ENCODE results near the gene CYP19A1. TPM values are rescaled to one million over a fixed set of nuclear protein-coding genes. Genes with fewer than 3 reads are reported as not detected.

Gene CYP19A1
- total RNA-seq, 1 experiment from 2014 or later: not detected

- Histone ChIP-seq H3K9me2 (ENCODE audit: insufficient read depth) (no peaks in the 10 kb centered on the region), H3K79me2 (ENCODE audit: insufficient read depth, low read length) (no peaks in the 10 kb centered on the region), H3K4me2 (ENCODE audit: low read length) (no peak overlapping the region), H3K9ac (ENCODE audit: low read length) (no peak overlapping the region), H3K36me3 (ENCODE audit: control insufficient read depth in 1 of 2, insufficient read depth in 2 of 2, low read length in 2 of 2) (no peaks in the 10 kb centered on the region), H3K4me3 (replicated peaks in 1 of 2; ENCODE audit: low read depth in 1 of 2, low read length in 2 of 2) (no peak overlapping the region), H4K20me1 (ENCODE audit: insufficient read depth) (no peaks in the 10 kb centered on the region), H3K9me3 (ENCODE audit: control insufficient read depth in 1 of 2, insufficient read depth in 1 of 2, low read depth in 1 of 2, low read length in 2 of 2) (no peaks in the 10 kb centered on the region), H3K27ac (ENCODE audit: low read depth, low read length) (no peak overlapping the region), H2AFZ (ENCODE audit: low read depth, low read length, poor library complexity, severe bottlenecking) (no peak overlapping the region), H3K4me1 (ENCODE audit: control insufficient read depth in 1 of 2, insufficient read depth in 2 of 2, low read length in 2 of 2) (peaks cover 7 to 11% of the 10 kb centered on the region in 2 experiments), H3K27me3 (ENCODE audit: insufficient read depth, low read length) (no peaks in the 10 kb centered on the region)
- intact Hi-C loops (cut with micrococcal nuclease): no loop called here
- DNase-seq (ENCODE audit: low read depth, low spot score): no peak
- ATAC-seq: no peak
- ChIA-PET CTCF (no interaction called here), RAD21 (ENCODE audit: low non-redundant PET in 1 of 2, low total read pairs in 2 of 2, uncharacterized antibody in 2 of 2, unreplicated experiment in 2 of 2) (no interaction called here), POLR2A (no interaction called here)
- TF ChIP-seq FOSL1 (IDR thresholded peaks at IDR 0.05; ENCODE audit: low read depth) (no peak), RAD21 (IDR thresholded peaks at IDR 0.05; ENCODE audit: low read depth) (no peak)
- no TSS peak for BruUV-seq (replicated peaks)
Observed at GRCh38 chr15:51313644-51314280, 24.6 kb downstream of the CYP19A1 start.

- H3K9me2 ChIP-seq (ENCODE audit: insufficient read depth): no peaks in the 10 kb centered on the region
- ChIA-PET POLR2A (no interaction called here), CTCF (no interaction called here), RAD21 (ENCODE audit: low non-redundant PET in 1 of 2, low total read pairs in 2 of 2, uncharacterized antibody in 2 of 2, unreplicated experiment in 2 of 2) (no interaction called here)
- ATAC-seq (peak; percentile 65), DNase-seq (ENCODE audit: low read depth, low spot score) (peak; percentile 29)
- H3K27ac ChIP-seq (ENCODE audit: low read depth, low read length): no peak overlapping the region
- TF ChIP-seq POLR2A (IDR thresholded peaks at IDR 0.05; ENCODE audit: borderline replicate concordance, extremely low read depth, insufficient read depth, insufficient read length) (no peak), JUND (IDR thresholded peaks at IDR 0.05) (peak; percentile 61), SIN3A (IDR thresholded peaks at IDR 0.05; ENCODE audit: low read depth) (no peak), FOSL1 (IDR thresholded peaks at IDR 0.05; ENCODE audit: low read depth) (peak; percentile 54), EZH2phosphoT487 (IDR thresholded peaks at IDR 0.05; ENCODE audit: borderline replicate concordance) (no peak), TCF7L2 (IDR thresholded peaks at IDR 0.05; ENCODE audit: borderline replicate concordance, extremely low read depth, insufficient read depth, insufficient read length) (no peak), MAX (IDR thresholded peaks at IDR 0.05) (no peak)
- no peaks in the 10 kb centered on the region for H3K36me3 ChIP-seq (ENCODE audit: control insufficient read depth in 1 of 2, insufficient read depth in 2 of 2, low read length in 2 of 2)
- H3K4me1 ChIP-seq (ENCODE audit: control insufficient read depth in 1 of 2, insufficient read depth in 2 of 2, low read length in 2 of 2): peaks cover 7 to 11% of the 10 kb centered on the region in 2 experiments
- no peaks in the 10 kb centered on the region for H3K27me3 ChIP-seq (ENCODE audit: insufficient read depth, low read length)
- H3K9me3 ChIP-seq (ENCODE audit: control insufficient read depth in 1 of 2, insufficient read depth in 1 of 2, low read depth in 1 of 2, low read length in 2 of 2): no peaks in the 10 kb centered on the region
- no peaks in the 10 kb centered on the region for H3K79me2 ChIP-seq (ENCODE audit: insufficient read depth, low read length)
- H4K20me1 ChIP-seq (ENCODE audit: insufficient read depth): no peaks in the 10 kb centered on the region
- BruUV-seq (replicated peaks): no TSS peak
- intact Hi-C loops (cut with micrococcal nuclease): no loop called here
- peak overlapping the region; percentile 38 for H3K4me2 ChIP-seq (ENCODE audit: low read length)
- H3K4me3 ChIP-seq (replicated peaks in 1 of 2; ENCODE audit: low read depth in 1 of 2, low read length in 2 of 2): no peak overlapping the region
- H3K9ac ChIP-seq (ENCODE audit: low read length): no peak overlapping the region
- H2AFZ ChIP-seq (ENCODE audit: low read depth, low read length, poor library complexity, severe bottlenecking): no peak overlapping the region
Observed at GRCh38 chr15:51313074-51313393, 25.4 kb downstream of the CYP19A1 start.
